HFF-Myc (cell line): Measurements from ENCODE around the gene ZDHHC13.

Experiments
- DNase-seq: peaks from one replicate; pipeline ENCODE4 v3.0.0-alpha.2; 2011; ENCODE audit warnings: low read depth; ENCODE audit errors: extremely low read depth
- H3K4me3 ChIP-seq: replicated peaks from 2 replicates; pipeline ENCODE4 v1.5.1; 2011; ENCODE audit warnings: low read depth, mild to moderate bottlenecking, control low read depth, low read length
- TF ChIP-seq, protein P1 (sequence below): IDR thresholded peaks from 2 replicates; pipeline ENCODE4 v1.5.1; 2012; ENCODE audit warnings: mild to moderate bottlenecking, low read depth, low read length, control low read depth; ENCODE audit errors: missing control alignments

ZDHHC13 gene

DNA sequence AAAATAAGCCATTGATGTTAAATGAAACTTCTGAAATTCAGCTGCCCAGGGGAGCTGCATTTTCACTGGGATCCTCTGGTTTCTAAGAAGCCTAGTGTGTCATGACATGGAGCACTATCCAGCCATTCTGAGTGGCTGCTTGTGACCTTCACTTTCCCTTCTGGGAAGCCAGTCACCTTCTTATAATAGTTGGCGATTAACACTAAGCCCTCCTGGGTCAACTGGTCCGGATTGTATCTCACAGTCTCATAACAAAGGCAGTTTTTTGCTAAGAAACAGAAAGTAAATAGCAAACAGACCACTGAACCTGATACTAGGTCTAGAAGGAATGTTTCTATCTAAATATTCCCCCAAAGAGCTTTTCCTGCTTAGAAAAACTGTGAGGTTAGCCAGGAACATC lies 76.9 kb downstream of the ZDHHC13 start:
- DNase-seq = no peak
- H3K4me3 ChIP-seq = no peak overlapping the region
- TF ChIP-seq, protein P1, sequence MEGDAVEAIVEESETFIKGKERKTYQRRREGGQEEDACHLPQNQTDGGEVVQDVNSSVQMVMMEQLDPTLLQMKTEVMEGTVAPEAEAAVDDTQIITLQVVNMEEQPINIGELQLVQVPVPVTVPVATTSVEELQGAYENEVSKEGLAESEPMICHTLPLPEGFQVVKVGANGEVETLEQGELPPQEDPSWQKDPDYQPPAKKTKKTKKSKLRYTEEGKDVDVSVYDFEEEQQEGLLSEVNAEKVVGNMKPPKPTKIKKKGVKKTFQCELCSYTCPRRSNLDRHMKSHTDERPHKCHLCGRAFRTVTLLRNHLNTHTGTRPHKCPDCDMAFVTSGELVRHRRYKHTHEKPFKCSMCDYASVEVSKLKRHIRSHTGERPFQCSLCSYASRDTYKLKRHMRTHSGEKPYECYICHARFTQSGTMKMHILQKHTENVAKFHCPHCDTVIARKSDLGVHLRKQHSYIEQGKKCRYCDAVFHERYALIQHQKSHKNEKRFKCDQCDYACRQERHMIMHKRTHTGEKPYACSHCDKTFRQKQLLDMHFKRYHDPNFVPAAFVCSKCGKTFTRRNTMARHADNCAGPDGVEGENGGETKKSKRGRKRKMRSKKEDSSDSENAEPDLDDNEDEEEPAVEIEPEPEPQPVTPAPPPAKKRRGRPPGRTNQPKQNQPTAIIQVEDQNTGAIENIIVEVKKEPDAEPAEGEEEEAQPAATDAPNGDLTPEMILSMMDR = no peak

DNA sequence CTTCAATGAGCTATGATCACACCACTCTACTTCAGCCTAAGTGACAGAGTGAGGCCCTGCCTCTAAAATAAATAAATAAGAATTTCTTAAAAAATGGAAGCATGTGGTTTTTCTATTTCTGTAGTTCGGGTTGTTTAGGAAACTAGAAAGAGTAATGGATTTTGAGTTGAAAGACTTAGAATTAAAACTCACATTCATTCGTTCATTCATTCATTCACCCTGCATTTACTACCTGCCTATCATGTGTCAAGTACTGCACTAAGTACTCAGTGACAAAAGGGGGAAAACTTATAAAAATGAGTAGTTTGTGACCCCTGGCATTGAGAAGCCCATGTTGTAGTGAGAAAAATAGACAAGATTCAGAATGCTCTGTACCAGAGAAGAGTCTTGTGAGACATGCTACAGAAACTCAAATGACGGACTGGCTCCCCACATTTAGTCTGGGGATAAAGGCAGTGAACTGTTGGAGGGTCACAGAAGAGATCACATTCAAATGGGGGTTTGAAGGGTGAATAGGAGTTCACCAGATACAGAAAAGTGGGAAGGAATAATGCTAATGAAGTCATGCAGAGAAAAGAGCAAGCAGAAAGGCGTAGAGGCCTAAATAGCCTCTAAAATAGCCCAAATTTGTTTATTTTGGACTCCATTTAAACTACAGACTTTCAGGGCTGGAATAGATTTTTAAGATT lies 77.8 kb downstream of the ZDHHC13 start:
- H3K4me3 ChIP-seq = no peak overlapping the region
- TF ChIP-seq, protein P1 = no peak
- DNase-seq = no peak

DNA sequence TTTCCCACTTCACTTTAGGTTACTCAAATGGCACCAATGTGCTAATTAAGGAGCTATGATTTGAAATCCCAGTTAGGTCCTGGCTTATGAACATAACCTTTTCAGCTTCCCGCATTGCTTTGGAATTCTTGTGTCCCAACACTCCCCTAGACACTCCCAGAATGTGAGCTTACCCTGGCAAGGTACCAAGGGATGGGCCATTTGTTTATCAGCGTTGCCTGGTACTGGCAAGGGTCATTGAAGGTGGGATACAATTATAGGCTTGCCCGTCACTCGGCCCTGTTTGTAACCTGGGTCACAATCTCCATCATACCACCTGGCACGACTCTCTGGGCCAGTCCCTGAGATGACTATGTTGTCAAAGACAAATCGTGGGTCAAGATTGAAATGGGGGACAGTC lies 79.5 kb downstream of the ZDHHC13 start:
- DNase-seq = no peak
- TF ChIP-seq, protein P1 = no peak

DNA sequence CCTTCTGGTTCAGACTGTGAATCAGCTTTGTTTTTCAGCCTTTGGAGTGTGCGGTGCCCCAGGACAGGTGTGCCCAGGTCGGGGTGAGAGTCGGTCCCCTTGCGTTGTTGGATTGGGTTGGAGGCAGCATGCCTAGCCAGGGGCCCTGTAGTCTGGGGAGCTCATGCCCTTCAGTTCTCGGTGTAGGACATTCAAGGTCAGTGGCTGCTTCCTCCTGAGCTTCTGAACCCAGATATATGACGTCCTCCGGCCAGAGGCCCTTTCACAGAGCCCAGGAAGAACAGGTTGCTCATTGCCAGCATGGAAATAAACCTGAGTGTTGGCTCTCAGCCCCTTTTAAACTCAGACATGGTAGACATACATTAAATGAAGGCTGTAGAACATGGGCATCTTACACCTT lies 82.1 kb downstream of the ZDHHC13 start:
- H3K4me3 ChIP-seq = no peak overlapping the region
- TF ChIP-seq, protein P1 = no peak
- no peak for DNase-seq

More for the DNA sequence above, 79.5 kb downstream of the ZDHHC13 start:
- H3K4me3 ChIP-seq = no peak overlapping the region

DNA sequence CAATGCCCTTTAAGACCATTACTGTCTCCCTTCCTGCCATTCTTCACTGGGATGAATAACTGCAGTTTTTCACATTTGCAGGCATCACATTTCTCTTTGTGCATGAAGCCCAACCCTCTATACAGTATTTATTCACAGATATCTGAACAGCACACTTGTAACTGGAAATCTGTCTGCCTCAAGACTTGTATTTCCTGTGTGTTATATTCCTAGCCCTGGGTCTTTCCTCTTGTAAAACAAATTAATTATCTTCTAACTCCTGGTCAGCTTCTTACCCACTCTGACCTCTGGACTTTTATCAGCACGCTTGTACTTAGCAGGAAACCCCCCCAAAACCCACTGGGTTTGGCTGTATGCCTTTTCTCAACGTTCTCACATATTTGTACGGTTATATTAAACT lies 82.8 kb downstream of the ZDHHC13 start:
- no peak overlapping the region for H3K4me3 ChIP-seq
- DNase-seq = no peak
- TF ChIP-seq, protein P1 = no peak

DNA sequence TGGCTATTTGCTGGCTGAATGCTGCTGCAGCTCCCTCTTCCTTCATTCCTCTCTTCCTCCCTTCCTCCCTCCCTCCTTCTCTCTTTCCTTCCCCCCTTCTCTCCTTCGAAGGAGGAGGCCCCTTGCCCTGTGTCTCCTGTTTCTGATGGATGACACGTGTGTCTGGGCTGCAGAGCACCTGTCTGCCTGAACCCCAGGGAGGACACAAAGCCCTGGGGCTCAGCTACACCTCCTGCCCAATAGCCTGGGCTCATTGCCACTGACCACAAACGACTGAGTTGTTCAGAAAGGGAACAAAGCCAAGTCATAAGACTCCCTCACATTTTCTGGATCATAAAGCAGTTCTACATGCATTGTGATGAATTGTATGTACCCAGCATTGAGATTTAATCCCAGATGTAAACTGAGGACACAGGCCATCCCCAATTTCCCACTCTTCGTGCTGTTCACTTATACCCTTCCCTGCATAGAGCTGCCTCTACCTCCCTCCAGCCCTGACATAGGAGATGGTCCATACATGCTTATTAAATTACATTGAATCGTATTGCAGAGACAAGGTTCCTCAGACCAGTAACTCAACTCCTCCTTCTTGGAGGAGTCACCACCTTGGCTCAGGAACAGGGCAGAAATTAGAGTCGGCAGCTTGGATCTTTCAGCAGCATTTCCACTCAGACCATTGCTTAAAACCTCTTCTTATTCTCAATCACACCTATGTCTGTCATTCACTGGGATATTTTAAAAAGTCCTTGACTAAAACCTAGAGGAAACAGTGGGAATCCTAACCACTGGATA lies 83.6 kb downstream of the ZDHHC13 start:
- TF ChIP-seq, protein P1 = no peak
- no peak overlapping the region for H3K4me3 ChIP-seq
- DNase-seq = peak; percentile 20
